HG03196 (cell line): Measurements from ENCODE around the gene ADAM33.

Experiments used
- ATAC-seq: cut with Tn5 transposase; IDR thresholded peaks from one replicate; pipeline ENCODE4 v1.9.1; 2021; ENCODE audit not compliant: unreplicated experiment

Gene ADAM33

DNA sequence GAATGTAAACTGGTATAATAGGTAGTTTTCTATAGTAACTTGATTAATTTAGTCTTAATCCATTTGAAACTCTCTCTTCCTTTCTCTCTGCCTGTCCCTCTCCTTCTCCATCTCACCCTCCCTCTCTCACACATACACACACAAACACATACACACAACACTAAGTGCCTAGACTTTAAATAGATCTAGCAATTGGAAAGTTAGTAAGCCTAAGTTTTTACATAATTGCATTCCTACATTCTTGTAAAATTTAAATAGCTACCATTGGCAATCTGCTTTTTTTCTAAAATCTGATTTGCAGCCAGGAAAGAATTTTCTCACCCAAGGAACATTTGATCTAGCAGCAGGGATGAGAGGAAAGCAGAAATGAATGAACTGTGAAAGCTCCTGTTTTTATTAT lies 34.3 kb downstream of the ADAM33 start:
- ATAC-seq: no peak

DNA sequence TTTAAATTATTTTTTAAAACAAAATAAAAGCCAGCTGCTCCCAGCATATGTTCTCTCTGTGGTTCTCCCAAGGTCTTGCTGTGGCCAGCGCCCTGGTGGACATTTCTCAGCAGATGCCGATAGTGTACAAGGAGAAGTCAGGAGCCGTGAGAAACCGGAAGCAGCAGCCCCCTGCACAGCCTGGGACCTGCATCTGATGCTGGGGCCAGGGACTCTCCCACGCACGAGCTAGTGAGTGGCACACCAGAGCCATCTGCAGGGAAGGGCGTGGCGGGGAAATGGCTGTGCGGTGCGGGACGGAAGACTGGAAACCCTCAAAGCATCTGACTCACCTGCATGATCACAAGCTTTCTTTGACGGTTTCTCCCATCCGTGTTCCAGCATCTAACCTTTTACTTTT lies 35.2 kb downstream of the ADAM33 start:
- ATAC-seq: no peak

DNA sequence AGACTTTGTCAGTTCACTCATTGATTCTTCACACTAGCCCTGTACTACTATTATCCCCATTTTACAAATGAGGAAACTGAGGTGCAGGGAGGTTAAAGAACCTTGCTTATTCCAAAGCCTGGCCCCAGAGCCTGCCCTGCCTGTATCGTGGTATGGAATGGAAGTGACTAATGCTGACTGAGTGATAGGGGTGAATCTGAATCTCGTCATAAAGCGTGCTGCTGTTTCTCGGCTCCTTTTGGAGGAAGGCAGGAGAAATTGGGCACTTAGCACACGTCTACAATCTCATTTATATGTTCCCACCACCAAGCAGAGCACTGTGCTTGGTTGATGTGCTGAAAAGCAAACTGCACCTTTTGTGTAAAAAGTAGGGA lies 35.8 kb downstream of the ADAM33 start:
- ATAC-seq: no peak

DNA sequence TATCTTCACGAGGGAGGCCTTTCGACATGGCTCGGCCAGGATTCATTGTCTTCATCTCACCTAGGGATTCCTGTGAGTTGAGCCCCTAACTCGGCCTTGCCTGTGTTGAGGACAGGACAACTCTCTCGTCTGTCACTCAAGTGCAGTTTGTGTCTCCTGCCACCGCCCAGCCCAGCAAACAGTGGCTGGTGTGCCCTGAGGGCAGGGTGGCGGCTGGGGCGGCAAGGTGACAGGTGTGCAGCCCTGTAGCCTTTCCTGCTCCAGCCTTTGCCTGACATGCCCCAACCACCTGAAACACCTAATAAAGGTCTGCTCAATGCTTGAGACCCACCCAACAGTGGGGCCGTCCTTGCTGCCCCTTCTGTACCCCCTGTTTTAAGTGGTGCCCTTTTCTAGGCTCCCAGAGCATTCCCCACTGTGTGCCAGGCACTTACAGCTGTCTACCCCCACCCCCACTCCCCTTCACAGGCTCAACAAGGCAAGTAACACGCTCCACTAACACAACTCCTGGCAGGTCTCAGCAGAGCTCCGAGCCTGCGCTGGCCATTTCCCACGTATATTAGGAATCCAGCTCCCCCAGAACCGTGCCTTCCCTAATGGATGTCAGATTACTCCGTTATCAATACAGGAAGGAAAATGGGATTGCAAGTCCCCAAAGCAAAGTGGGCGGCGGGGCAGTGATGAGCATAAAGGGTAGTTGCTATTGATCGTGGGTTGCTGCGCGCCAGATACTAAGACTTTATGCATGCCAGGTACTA lies 36.3 kb downstream of the ADAM33 start:
- no peak for ATAC-seq

DNA sequence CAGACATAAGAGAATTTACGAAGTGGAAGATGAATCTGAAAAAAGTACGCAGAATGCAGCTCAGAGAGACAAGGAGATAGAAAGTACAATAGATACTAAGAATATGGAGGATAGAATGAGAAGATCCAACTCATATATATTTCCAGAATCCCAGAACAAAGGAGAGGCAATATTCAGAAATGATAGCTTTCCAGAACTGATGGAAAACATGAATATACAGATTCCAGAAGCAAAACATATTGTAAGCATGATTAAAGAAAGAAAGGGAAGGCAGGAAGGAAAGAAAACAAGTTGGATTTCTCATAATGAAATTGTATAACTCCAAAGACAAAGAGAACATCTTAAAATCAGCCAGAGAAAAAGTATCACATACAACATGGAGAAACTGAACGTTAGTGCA lies 41.6 kb downstream of the ADAM33 start:
- ATAC-seq: no peak

DNA sequence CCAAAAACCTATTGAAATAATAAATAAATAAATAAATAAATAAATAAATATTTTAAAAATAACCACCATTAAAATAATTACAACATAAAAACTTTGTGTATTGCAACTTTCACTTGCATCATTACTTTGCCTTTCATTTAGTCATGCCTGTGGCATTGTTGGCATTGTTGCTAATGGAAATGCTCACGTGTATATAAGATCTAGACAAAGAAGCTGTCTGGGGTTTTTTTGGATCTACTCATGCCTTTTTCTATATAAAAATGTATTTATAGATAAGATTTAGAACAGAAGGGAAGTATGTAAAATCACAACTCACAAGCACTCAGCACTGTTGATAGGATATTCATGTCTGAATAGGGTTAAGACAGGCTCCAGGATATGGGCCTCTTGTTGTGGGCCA lies 46.5 kb downstream of the ADAM33 start:
- ATAC-seq: no peak

DNA sequence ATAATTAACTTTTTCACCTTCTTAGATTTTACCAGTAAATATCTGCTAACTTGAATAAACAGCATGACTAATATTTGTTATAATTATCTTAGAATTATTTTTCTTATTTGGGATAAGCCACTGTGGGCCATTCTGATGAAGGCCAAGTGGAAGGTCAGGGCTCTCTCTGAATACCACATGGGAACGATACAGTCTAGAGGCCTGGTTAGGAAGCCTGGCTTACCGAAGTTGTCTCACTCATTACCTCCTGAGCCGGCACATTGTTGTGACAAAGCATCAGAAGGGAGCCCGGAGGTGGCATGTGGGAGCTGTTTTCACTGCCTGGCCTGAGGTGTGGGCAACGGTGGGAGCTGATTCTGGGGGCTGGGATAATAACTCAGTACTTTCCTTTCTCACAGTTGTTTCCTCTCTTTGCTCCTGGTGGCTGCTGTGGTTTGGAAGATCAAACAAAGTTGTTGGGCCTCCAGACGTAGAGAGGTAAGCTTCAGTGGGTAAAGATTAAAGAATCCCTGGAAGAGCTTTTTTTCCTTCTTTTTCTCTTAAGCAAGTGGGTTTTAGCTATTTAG lies 47.8 kb downstream of the ADAM33 start:
- no peak for ATAC-seq

DNA sequence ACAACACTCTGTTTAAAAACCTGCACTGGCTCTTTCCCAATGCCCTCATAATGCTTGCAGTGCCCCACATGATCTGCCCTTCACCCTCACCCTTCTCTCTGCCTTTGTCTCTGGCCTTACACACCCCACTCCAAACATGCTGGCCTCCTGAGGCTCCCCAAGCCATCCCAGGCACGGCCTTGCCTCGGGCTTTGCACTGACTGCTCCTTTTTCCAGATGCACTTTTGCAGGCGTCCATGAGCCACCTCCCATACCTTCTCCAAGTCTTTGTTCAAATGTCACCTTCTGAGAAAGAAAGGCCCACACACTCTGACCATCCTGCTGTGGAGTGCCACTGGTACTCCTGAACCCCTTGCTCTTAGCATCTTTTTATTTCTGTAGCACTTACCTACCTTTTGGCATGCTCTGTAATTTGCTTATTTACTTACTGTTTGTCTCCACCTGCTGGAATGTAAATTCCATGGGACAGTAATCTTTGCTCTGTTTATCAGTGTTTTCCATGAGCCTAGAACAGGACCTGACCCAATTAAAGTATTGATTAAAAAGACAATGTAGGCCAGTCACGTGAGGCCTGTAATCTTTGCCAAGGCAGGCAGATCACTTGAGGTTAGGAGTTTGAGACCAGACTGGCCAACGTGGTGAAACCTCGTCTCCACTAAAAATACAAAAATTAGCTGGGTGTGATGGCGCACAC lies 49.4 kb downstream of the ADAM33 start:
- ATAC-seq: no peak

DNA sequence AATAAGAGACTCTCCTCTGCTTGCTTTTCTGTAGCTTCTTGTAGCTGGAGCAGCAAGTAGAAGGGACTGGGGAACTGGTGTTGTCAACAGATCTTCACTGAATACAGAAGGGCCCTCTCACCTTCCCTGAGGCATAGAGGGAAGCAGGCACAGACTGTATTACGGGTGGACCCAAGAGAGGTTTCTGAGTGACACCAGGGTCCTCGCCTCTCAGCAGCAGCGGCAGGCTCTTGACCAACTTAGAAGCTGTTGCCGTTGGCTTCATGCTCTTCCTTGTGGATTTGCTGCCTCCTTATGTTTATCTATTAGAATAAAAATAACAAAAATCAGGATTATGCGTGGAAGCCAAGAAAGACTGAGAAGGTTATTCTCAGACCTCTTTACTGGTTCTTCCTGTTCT lies 50.3 kb downstream of the ADAM33 start:
- ATAC-seq: no peak

DNA sequence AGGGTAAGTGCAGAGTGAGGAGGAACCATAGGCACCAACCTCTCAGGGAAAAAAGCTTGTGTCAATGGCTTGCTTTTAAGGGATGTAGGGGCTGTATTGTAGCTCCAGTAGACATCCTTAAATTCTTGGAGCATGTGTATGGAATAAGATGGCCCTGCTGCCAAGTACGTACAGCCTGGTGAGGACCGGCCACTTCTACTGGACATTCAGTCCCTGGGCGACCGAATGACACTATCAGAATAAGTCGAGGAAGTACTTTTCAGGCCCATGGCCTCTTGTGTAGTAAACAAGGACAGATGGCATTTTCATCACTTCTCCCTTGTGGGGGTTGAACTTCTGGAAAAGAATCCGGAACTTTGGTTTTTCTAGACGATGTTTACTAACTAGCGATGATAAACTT lies 51.4 kb downstream of the ADAM33 start:
- no peak for ATAC-seq

DNA sequence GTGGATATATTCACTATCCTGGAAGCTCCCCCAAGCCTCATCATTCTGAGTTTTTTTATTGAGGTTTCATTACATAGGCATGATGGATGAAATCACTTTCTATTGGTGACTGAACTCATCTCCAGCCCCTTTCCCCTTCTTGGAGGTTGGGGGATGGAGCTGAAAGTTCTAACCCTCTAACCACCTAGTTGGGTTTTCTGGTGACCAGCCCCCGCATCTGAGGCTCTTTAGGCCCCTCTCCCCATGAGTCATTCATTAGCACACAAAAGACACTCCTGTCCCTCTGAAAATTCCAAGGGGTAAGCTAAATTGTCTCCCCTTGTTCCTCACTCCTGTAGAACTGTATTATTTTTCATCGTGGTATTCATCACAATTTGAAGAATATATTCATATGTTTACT lies 51.9 kb downstream of the ADAM33 start:
- no peak for ATAC-seq

DNA sequence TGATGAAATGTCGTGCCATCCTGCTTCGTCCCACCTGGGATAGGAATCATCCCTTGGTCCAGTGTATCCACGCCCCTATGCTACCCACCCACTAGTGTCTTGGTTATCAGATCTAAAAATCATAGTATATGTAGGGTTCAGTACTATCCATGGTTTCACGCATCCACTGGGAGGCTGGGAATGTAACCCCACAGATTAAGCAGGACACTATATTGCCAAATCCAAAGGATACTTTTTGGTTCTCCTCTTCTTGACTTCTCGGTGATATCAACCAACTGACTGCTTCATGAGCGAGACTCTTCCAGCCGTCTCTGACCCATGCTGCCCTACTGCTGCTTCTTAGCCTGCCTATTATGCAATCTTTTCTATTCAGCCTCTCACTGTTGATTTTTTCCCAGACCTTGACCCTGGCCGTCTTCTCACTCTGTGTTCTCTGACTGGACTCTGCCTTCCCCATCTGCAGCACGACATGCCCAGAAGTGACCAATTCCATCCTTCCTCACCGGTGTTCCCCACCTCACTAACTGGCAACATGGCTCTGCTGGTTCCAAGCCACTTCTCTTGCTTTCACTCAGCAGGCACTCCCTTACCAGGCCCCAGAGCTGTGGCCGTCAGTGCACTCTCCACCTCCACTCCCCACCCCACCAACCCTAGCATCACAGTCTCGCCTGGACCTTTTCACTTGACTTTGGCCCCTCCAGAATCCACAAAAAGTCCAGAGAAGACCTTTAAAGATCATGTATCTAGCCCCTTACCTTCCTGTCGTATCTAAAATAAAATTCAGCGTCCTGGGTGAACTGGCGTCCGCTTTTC lies 53.1 kb downstream of the ADAM33 start:
- no peak for ATAC-seq

DNA sequence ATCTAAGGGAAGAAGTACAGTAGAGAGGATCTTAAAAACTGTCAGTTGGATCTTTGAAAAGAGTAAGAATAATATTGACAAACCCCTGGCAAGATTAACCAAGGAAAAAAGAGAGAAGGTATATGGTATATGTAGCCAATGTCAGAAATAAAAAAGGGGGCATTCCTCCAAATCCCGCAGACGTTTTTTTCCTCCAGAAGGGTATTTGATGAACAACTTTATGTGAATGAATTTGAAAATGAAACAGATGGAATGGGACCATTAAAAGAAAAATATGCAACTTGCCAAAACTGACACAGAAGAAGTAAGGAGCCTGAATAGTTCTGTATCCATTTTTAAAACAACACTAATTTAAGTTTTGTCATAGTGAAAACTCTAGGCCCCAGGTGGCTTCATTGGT lies 54.3 kb downstream of the ADAM33 start:
- ATAC-seq: no peak

DNA sequence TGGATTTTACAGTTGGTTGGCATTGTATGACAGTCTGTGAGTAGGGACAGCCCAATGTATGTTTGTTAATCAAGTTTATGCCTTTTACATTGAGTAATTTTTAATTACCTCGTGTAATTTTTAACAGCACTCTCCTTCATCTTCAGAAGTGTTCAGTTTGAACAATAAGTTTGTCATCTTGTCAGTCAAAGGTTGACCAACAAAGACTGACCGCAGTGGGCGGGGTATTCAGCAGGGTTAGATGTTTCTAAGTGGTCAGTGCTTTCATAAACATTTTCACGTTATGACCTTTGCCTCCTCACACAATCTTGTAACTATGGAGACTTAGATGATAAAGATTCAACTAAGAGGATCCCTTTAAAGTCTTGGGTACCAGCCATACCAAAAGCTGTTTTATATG lies 59.4 kb downstream of the ADAM33 start:
- ATAC-seq: no peak

DNA sequence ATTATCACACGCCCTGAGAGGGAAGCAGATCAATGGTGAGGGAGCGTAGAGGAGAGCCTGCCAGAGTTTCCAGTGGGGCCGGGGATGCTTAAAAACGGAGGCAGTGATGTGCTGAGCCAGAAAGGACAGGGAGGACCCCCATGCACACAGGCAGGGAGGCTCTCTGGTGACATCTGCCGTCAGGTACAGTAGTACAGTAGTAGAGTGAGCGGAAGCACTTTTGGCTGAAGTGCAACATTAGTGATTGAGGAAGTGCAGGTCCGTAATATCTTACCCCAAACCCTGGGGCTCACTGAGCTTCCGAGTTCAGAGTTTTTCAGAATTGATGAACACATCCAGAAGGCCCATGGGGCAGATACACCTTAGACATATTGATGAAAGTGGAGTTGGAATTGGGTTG lies 60.7 kb downstream of the ADAM33 start:
- no peak for ATAC-seq
